HL-60 (cell line): ENCODE measurements around the gene B3GNT3.

Experiments used
- POLR2AphosphoS5 ChIP-seq: IDR thresholded peaks from 2 replicates; pipeline ENCODE4 v1.6.1; 2012; ENCODE audit warnings: low read depth
- TF ChIP-seq, protein P1 (sequence below): IDR thresholded peaks from one replicate; pipeline ENCODE4 v1.5.1; 2011; ENCODE audit warnings: low read length, control low read depth, inconsistent platforms; ENCODE audit not compliant: insufficient read depth
- TF ChIP-seq, protein P2 (sequence below): IDR thresholded peaks from 2 replicates; pipeline ENCODE4 v1.6.1; 2012; ENCODE audit warnings: low read depth; ENCODE audit not compliant: insufficient replicate concordance

DNA sequence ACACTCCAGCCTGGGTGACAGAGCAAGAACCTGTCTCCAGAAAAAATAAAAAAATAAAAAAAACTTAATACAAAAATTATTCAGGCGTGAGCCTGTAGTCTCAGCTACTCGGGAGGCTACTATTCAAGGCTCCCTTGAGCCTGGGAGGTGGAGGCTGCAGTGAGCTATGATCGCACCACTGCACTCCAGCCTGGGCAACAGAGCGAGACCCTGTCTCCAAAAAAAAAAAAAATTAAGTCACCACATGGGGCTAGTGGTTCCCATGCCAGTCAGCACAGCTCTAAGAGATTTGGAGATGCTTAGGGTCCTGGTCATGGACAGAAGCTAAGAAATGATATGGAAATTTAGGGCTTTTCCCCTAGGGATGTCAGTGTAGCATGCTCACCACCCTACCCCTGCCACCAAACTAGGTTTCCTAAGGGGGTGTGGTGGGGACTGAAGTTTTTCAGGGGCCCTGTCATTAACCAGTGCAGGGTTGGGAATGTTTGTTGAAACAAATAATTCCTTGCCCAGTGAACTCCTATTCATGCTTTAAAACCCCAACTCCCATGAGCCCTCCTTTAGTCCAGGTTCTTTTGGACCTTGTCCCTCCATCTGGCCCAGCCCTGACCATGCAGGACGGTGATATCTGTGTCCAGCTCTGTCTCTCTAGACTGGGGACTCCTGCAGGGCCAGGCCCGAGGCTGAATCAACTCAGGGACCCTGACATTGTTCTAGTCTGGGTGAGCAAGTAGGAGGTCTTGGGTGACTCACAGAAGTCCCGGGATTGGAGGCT lies 41.9 kb upstream of the B3GNT3 start:
- TF ChIP-seq POLR2AphosphoS5 = no peak
- TF ChIP-seq, protein P1, sequence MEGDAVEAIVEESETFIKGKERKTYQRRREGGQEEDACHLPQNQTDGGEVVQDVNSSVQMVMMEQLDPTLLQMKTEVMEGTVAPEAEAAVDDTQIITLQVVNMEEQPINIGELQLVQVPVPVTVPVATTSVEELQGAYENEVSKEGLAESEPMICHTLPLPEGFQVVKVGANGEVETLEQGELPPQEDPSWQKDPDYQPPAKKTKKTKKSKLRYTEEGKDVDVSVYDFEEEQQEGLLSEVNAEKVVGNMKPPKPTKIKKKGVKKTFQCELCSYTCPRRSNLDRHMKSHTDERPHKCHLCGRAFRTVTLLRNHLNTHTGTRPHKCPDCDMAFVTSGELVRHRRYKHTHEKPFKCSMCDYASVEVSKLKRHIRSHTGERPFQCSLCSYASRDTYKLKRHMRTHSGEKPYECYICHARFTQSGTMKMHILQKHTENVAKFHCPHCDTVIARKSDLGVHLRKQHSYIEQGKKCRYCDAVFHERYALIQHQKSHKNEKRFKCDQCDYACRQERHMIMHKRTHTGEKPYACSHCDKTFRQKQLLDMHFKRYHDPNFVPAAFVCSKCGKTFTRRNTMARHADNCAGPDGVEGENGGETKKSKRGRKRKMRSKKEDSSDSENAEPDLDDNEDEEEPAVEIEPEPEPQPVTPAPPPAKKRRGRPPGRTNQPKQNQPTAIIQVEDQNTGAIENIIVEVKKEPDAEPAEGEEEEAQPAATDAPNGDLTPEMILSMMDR = no peak
- TF ChIP-seq, protein P2, sequence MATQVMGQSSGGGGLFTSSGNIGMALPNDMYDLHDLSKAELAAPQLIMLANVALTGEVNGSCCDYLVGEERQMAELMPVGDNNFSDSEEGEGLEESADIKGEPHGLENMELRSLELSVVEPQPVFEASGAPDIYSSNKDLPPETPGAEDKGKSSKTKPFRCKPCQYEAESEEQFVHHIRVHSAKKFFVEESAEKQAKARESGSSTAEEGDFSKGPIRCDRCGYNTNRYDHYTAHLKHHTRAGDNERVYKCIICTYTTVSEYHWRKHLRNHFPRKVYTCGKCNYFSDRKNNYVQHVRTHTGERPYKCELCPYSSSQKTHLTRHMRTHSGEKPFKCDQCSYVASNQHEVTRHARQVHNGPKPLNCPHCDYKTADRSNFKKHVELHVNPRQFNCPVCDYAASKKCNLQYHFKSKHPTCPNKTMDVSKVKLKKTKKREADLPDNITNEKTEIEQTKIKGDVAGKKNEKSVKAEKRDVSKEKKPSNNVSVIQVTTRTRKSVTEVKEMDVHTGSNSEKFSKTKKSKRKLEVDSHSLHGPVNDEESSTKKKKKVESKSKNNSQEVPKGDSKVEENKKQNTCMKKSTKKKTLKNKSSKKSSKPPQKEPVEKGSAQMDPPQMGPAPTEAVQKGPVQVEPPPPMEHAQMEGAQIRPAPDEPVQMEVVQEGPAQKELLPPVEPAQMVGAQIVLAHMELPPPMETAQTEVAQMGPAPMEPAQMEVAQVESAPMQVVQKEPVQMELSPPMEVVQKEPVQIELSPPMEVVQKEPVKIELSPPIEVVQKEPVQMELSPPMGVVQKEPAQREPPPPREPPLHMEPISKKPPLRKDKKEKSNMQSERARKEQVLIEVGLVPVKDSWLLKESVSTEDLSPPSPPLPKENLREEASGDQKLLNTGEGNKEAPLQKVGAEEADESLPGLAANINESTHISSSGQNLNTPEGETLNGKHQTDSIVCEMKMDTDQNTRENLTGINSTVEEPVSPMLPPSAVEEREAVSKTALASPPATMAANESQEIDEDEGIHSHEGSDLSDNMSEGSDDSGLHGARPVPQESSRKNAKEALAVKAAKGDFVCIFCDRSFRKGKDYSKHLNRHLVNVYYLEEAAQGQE = no peak
